ENCODE results near the gene IL3.

The IL3 gene

DNA sequence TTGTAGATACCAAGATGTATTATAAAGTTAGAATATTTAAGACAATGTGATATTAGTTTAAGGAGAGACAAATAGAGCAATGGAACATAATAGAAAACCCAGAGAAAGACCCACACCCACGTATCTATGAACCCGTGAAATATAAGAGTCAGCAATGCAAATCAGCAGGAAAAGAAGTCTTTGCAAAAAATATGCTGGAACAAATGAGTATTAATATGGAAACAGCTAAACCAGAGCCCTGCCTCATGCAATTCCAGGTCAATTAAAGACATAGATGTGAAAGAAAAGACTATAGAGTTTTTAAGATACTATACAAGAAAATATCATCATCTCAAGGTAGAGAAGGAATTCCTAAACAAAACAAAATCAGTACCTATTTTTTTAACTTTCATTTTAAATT lies 23.1 kb upstream of the IL3 start:
- TF ChIP-seq, protein P1, sequence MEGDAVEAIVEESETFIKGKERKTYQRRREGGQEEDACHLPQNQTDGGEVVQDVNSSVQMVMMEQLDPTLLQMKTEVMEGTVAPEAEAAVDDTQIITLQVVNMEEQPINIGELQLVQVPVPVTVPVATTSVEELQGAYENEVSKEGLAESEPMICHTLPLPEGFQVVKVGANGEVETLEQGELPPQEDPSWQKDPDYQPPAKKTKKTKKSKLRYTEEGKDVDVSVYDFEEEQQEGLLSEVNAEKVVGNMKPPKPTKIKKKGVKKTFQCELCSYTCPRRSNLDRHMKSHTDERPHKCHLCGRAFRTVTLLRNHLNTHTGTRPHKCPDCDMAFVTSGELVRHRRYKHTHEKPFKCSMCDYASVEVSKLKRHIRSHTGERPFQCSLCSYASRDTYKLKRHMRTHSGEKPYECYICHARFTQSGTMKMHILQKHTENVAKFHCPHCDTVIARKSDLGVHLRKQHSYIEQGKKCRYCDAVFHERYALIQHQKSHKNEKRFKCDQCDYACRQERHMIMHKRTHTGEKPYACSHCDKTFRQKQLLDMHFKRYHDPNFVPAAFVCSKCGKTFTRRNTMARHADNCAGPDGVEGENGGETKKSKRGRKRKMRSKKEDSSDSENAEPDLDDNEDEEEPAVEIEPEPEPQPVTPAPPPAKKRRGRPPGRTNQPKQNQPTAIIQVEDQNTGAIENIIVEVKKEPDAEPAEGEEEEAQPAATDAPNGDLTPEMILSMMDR (IDR thresholded peaks at IDR 0.05; ENCODE audit: low read depth, low read length) = no peak
- no peak for DNase-seq (ENCODE audit: low read depth, low spot score)
- in situ Hi-C loops (cut with HindIII; ENCODE audit: low sequenced_read_pairs) = no loop called here
- no peak overlapping the region for H3K4me3 ChIP-seq (ENCODE audit: low read depth, low read length)

DNA sequence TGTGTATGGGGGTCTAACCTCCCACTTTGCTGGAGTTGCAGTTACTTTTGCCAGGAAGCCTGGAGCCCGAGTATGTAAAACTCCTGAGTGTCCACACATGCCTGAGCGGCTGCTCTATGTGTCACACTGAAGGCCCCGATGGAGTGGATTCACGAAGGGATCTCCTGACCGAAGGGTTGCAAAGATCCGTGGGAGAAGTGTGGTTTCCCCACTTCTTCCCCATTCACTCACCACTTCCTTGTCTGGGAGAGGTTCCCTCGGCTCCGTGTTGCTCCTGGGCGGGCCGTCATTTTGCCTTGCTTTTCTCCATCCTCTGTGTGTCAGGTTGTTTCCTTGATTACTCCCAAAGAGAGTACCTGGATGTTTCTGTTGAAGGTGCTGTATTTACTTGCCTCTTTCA lies 16.2 kb upstream of the IL3 start:
- TF ChIP-seq, protein P1 (IDR thresholded peaks at IDR 0.05; ENCODE audit: low read depth, low read length) = no peak
- DNase-seq (ENCODE audit: low read depth, low spot score) = no peak
- in situ Hi-C loops (cut with HindIII; ENCODE audit: low sequenced_read_pairs) = no loop called here
- H3K4me3 ChIP-seq (ENCODE audit: low read depth, low read length) = no peak overlapping the region

DNA sequence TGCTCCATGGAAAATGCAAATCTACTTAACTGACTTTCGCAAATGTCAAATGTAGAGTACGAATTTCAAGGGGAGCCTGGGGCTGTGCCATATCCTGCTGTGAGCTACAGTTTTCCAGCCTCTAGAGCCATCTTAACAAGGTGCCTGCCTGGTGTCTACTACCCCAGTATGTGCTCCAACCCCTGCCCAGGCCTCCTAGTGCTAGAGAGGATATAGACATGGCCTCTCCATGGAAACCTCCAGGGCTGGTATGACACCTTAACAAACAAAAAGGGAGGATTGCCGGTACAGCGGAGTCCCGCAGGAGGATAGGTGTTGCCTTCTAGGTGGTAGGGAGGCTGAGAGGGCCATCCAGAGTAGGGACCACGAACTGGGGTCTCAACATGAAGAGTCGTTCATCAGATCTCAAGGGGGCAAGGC lies 13.6 kb upstream of the IL3 start:
- in situ Hi-C loops (cut with HindIII; ENCODE audit: low sequenced_read_pairs) = no loop called here
- DNase-seq (ENCODE audit: low read depth, low spot score) = no peak
- TF ChIP-seq, protein P1 (IDR thresholded peaks at IDR 0.05; ENCODE audit: low read depth, low read length) = no peak

DNA sequence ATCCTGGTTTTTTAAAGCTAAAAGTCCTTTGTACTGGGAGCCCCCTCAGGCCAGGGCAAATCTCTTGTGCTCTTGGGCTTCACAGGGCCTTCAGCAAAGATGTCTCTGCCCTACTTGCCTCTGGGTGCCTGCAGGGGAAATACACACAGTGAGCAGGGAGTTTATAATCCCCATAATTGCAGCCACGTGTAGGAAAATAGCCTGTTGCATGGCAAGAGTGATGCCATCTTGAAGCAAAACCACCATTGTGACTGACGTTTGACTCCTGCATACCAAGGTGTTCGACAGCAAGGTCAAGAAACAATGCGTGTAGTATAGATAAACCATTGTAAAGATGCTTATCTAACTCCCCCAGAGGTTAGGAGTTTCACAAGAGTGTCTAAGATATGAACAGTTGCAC lies 11.4 kb upstream of the IL3 start:
- no peak for DNase-seq (ENCODE audit: low read depth, low spot score)
- TF ChIP-seq, protein P1 (IDR thresholded peaks at IDR 0.05; ENCODE audit: low read depth, low read length) = no peak
- H3K4me3 ChIP-seq (ENCODE audit: low read depth, low read length) = no peak overlapping the region
- in situ Hi-C loops (cut with HindIII; ENCODE audit: low sequenced_read_pairs) = no loop called here

More for the DNA sequence above, 13.6 kb upstream of the IL3 start:
- H3K4me3 ChIP-seq (ENCODE audit: low read depth, low read length) = no peak overlapping the region

- TF ChIP-seq, protein P1 (IDR thresholded peaks at IDR 0.05; ENCODE audit: low read depth, low read length) = no peak
- no peak for DNase-seq (ENCODE audit: low read depth, low spot score)
- in situ Hi-C loops (cut with HindIII; ENCODE audit: low sequenced_read_pairs) = no loop called here
- H3K4me3 ChIP-seq (ENCODE audit: low read depth, low read length) = no peak overlapping the region
Measured at GRCh38 chr5:132049559-132049958, 10.9 kb upstream of the IL3 start.

GRCh38 chr5:132050136-132050535 lies 10.3 kb upstream of the IL3 start:
- TF ChIP-seq, protein P1 (IDR thresholded peaks at IDR 0.05; ENCODE audit: low read depth, low read length) = no peak
- H3K4me3 ChIP-seq (ENCODE audit: low read depth, low read length) = no peak overlapping the region
- no peak for DNase-seq (ENCODE audit: low read depth, low spot score)
- in situ Hi-C loops (cut with HindIII; ENCODE audit: low sequenced_read_pairs) = no loop called here

Measured in astrocyte of the spinal cord (primary cell).